GM19351 (cell line): Measurements from ENCODE around the gene VAMP4.
A peak's percentile ranks its signal among the peaks of the same experiment; 100 is the strongest.
"Not testable (repeated sequence)": the region's sequence is repeated elsewhere in the genome, so short reads cannot be mapped to it uniquely, and the experiment has no call there.

Experiments
- ATAC-seq: cut with Tn5 transposase; IDR thresholded peaks from one replicate; pipeline ENCODE4 v1.9.1; 2021; ENCODE audit warnings: mild to moderate bottlenecking, moderate library complexity; ENCODE audit not compliant: unreplicated experiment

The VAMP4 gene

GRCh38 chr1:171753182-171753581 is 11.3 kb upstream of the VAMP4 start:
- no peak for ATAC-seq

GRCh38 chr1:171751221-171751620 is 9.4 kb upstream of the VAMP4 start:
- ATAC-seq: no peak

- ATAC-seq: no peak
Observed at GRCh38 chr1:171748651-171749050, 6.8 kb upstream of the VAMP4 start.

- no peak for ATAC-seq
Observed at GRCh38 chr1:171744986-171745385, 3.1 kb upstream of the VAMP4 start.

- no peak for ATAC-seq
Observed at GRCh38 chr1:171743081-171743870, 1.4 kb upstream of the VAMP4 start.

- peak; percentile 9 for ATAC-seq
Observed at GRCh38 chr1:171742577-171742922, 685 bp upstream of the VAMP4 start.

GRCh38 chr1:171740987-171741871 is 636 bp downstream of the VAMP4 start:
- ATAC-seq: peak; percentile 32

GRCh38 chr1:171740356-171740863 is 1.5 kb downstream of the VAMP4 start:
- no peak for ATAC-seq

GRCh38 chr1:171739656-171740055 is 2.2 kb downstream of the VAMP4 start:
- no peak for ATAC-seq

- no peak for ATAC-seq
Observed at GRCh38 chr1:171738911-171739310, 3.0 kb downstream of the VAMP4 start.

GRCh38 chr1:171736196-171736595 is 5.7 kb downstream of the VAMP4 start:
- ATAC-seq: no peak

GRCh38 chr1:171730052-171730451 is 11.8 kb downstream of the VAMP4 start:
- no peak for ATAC-seq

GRCh38 chr1:171727778-171728177 is 14.1 kb downstream of the VAMP4 start:
- no peak for ATAC-seq

GRCh38 chr1:171723180-171723579 is 18.7 kb downstream of the VAMP4 start:
- not testable (repeated sequence) for ATAC-seq

GRCh38 chr1:171718848-171719247 is 23.0 kb downstream of the VAMP4 start:
- no peak for ATAC-seq

- ATAC-seq: no peak
Observed at GRCh38 chr1:171718216-171718615, 23.6 kb downstream of the VAMP4 start.

GRCh38 chr1:171717062-171717718 is 24.7 kb downstream of the VAMP4 start:
- ATAC-seq: no peak

GRCh38 chr1:171716616-171717015 is 25.2 kb downstream of the VAMP4 start:
- no peak for ATAC-seq

- no peak for ATAC-seq
Observed at GRCh38 chr1:171715813-171716251, 26.0 kb downstream of the VAMP4 start.

- no peak for ATAC-seq
Observed at GRCh38 chr1:171712341-171712740, 29.5 kb downstream of the VAMP4 start.

- ATAC-seq: no peak
Observed at GRCh38 chr1:171711643-171712042, 30.2 kb downstream of the VAMP4 start.
